Gastroesophageal sphincter (tissue), 3 donors: ENCODE results near the gene TDRD3.

ENCODE experiments used
- EP300 ChIP-seq: sonication (generic); formaldehyde crosslinking; IDR thresholded peaks from one replicate; pipeline ENCODE4 v1.6.1; 2017; ENCODE audit warnings: antibody characterized with exemption, mild to moderate bottlenecking
- POLR2A ChIP-seq, 2 donors: fragments of 450-650 bp; IDR thresholded peaks; one replicate each; pipeline ENCODE4 v1.6.1; 2017; ENCODE audit warnings: antibody characterized with exemption in 2 of 2, mild to moderate bottlenecking in 2 of 2, moderate library complexity in 1 of 2
- POLR2AphosphoS5 ChIP-seq: sonication (generic); formaldehyde crosslinking; IDR thresholded peaks from one replicate; pipeline ENCODE4 v1.6.1; 2017; ENCODE audit warnings: antibody characterized with exemption
- TF ChIP-seq, protein P1 (sequence below), 4 experiments: fragments of 200-600 bp in 2 of 4; fragments of 450-650 bp in 2 of 4; sonication (generic) in 1 of 4; IDR thresholded peaks; one replicate each; pipeline ENCODE4 v1.5.1; 2017 to 2019; ENCODE audit warnings: antibody characterized with exemption in 4 of 4, mild to moderate bottlenecking in 2 of 4, moderate library complexity in 2 of 4

DNA sequence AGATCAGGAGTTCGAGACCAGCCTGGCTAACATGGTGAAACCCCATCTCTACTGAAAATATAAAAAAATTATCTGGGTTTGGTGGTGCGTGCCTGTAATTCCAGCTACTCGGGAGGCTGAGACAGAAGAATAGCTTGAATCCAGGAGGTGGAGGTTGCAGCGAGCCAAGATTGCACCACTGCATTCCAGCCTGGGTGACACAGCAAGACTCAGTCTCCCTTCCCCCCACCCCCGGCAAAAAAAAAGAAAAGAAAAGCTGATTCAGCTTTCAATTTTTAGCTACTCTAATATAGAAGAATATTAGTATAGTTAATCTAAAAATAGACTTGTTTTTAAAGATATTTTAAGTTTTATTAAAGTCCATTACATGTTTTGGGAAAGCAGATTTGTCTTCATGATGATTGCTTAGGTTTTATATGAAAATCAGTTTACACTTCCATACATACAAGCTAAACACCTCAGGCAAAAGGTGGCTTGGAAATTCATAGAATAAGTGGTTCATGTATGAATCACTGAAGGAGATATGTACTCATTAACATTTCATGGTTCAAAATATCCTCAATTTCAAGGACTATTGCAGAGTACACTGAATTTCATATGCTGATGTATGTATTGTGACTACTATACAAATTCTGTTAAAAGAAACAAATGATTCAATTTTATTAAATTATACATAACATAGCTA is 165.2 kb downstream of the TDRD3 start:
- TF ChIP-seq, protein P1, sequence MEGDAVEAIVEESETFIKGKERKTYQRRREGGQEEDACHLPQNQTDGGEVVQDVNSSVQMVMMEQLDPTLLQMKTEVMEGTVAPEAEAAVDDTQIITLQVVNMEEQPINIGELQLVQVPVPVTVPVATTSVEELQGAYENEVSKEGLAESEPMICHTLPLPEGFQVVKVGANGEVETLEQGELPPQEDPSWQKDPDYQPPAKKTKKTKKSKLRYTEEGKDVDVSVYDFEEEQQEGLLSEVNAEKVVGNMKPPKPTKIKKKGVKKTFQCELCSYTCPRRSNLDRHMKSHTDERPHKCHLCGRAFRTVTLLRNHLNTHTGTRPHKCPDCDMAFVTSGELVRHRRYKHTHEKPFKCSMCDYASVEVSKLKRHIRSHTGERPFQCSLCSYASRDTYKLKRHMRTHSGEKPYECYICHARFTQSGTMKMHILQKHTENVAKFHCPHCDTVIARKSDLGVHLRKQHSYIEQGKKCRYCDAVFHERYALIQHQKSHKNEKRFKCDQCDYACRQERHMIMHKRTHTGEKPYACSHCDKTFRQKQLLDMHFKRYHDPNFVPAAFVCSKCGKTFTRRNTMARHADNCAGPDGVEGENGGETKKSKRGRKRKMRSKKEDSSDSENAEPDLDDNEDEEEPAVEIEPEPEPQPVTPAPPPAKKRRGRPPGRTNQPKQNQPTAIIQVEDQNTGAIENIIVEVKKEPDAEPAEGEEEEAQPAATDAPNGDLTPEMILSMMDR (IDR thresholded peaks at IDR 0.05): no peak
- TF ChIP-seq POLR2A (IDR thresholded peaks at IDR 0.05): no peak
- no peak for TF ChIP-seq POLR2AphosphoS5
- TF ChIP-seq EP300: no peak
